AML-193 (cell line): Measurements from ENCODE around the gene CSNK1G2.
"Not testable (repeated sequence)": the region's sequence is repeated elsewhere in the genome, so short reads cannot be mapped to it uniquely, and the experiment has no call there.

Experiments
- DNase-seq, 2 experiments: peaks; one replicate each; lab custom pipeline; 2025; lab: John Stamatoyannopoulos, UW

The CSNK1G2 gene

DNA sequence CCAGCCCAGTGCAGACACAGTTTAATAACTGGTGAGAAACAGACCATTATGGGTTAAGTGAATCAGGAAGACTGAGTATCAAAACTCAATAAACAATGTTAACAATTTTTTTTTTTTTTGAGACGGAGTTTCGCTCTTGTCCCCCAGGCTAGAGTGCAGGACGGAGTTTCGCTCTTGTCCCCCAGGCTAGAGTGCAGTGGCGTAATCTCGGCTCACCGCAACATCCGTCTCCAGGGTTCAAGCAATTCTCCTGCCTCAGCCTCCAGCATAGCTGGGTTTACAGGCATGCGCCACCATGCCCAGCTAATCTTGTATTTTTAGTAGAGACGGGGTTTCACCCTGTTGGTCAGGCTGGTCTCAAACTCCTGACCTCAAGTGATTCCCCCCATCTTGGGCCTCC is 47.5 kb downstream of the CSNK1G2 start:
- not testable (repeated sequence) for DNase-seq

DNA sequence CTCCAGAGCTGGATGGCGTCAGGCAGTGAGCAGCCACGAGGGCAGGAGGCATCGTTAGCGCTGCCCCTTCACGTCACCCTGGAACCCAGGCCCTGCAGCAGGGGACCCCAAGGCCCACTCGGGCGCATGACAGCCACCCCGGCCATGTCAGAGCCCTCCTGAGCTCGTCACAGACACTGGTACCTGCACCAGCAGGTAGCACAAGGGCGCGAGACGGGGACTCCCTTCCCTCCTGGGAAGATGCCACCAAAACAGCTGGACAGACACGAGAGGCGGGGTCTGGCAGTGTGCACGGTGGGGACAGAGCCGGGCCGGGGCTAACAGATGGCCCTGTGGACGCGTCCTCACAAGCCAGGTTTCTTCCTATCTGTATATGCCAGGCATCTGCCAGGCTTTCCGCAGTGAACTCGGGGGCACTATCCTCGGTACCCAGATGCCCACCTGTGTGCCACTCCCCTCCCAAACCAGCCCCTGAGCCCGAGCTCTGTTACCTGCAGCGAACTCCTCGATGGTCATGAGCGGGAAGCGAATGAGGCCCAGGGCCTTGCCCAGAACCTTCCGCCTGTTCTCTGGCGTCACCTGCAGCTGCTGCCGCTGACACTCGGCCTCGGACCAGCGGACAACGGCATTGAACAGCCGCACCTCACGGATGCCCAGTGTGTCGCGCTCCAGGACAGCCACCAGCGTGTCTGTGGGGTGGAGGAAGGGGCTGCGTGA is 48.7 kb downstream of the CSNK1G2 start:
- DNase-seq, result no peak

DNA sequence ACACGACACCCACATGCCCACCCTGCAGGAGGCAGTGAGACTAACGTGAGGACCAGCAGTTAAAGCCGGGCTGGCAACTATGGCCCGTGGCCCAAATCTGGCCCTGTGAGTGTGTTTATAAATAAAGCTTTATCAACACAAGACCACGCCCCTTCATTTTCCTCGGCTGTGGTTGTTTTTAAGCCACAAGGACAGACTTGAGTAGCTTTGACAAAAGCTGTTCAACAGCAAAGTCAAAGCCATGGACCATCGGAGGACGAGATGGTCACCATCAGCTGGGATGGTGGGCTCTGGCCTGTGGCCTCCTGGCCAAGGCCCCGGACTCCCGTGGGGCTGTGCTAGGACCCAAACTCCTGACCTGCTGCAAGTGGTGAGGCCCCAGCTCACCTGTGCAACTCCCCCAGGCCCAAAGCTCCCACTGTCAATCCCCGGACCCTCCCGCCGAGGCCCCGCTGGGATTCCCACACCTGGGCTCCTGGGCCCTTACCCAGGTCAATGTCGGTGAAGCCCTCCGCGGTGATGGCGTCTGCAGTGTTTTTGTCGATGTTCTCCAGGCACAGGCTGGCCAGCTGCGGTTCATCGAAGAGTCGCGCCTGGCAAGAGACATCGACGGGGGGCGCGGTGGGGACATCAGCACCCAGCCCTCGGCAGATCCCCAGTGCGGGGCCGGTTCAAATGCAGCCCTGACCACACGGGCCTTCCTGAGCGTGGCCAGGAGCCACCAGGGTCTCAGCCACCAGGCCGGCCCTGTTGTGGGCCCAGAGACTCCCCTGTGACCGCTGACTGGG is 49.5 kb downstream of the CSNK1G2 start:
- no peak for DNase-seq

DNA sequence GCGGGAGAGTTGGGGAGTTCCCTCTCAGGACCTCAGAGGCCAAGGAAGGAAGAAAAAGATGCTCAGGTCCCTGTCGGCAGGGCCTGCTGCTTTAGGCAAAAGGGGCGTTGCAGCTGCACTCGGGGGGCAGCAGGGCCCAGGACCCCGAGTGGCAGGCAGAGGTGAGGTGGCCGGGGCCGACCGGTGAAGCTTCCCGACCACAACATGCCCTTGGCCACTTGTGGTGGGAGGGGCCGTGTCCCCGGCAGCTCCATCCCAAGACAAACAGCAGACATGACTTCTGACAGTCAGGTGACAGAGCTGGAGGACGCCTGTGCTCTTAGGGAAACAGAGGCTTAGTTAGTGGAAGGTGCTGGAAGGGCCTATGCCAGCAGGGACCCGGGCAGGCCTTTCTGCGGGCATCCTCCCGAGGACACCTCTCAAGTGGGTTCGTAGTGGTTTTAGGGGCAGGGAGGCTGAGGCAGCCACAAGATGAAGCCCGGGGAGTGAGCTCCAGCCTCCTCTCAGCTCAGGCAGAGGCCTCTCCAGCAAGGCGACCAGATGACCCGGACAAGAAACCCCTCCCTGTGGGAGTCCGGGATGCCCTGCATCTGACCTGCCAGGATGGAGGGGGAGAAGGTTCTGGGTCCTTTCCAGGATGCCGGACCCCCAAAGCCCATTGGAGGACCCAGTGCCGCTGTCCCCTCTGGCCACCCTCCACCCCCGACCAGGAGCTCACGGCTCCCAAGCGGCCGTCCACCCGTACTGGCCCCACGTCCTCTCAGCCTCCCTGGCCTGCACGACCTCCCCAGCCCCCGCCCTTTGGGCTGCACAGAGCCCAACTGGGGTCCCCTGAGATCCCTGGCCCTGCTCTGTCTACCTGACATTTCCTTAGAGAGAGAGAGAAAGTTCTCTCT is 50.3 kb downstream of the CSNK1G2 start:
- no peak for DNase-seq

DNA sequence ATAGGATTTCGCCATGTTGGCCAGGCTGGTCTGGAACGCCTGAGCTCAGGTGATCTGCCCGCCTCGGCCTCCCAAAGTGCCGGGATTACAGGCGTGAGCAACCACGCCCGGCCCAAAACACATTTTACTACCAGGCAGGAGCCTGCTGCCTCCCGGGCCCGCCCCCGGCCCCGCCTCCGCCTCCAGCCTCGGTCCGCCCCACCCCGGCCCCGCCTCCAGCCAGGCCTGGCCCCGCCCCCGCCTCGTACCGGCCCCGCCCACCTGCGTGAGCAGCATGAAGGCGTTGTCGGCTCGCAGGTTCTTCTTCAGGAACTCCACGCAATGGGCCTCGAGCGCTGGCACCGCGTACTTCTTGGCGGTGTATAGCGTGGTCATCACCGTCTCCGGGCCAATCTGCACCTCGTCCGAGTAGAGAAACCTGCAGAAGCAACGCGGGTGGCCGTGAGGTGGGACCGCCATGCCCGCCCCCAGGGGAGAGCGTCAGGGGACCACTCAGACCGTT is 51.8 kb downstream of the CSNK1G2 start:
- no peak for DNase-seq

DNA sequence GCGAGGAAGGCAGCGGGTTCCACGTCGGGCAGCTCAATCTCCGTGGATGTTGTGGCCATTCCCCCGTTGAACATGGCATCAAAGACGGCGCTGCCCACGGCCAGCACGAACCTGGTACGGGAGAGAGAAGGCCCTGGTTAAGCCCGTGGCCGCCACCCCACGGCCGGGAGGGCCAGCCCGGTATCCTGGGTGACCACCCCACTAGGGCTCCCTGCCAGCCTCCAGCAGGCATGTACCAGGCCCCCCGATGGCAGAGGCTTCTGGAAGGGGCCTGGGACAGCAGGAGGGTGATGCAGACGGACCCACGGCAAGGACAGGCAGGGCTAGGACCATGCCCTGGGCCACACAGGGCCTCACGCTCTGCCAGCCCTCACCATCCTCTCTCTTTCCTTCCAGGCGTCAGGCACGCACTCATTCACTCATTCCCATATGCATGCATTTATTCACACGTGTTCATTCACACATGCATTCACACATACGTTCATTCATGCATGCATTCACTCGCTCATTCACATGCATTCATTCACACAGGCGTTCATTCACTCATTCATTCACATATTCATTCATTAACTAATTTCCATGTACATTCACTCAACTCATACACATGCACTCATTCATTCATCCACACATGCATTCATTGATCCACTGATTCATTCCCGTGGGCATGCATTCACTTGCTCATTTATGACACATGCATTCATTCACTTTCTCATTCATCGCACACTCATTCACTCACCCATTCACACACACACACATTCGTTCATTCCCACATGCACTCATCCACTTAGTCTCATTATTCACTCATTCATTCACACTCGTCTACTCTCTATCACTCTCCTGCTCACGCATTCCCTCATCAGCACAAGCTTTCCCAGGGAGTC is 56.6 kb downstream of the CSNK1G2 start:
- DNase-seq, result no peak

DNA sequence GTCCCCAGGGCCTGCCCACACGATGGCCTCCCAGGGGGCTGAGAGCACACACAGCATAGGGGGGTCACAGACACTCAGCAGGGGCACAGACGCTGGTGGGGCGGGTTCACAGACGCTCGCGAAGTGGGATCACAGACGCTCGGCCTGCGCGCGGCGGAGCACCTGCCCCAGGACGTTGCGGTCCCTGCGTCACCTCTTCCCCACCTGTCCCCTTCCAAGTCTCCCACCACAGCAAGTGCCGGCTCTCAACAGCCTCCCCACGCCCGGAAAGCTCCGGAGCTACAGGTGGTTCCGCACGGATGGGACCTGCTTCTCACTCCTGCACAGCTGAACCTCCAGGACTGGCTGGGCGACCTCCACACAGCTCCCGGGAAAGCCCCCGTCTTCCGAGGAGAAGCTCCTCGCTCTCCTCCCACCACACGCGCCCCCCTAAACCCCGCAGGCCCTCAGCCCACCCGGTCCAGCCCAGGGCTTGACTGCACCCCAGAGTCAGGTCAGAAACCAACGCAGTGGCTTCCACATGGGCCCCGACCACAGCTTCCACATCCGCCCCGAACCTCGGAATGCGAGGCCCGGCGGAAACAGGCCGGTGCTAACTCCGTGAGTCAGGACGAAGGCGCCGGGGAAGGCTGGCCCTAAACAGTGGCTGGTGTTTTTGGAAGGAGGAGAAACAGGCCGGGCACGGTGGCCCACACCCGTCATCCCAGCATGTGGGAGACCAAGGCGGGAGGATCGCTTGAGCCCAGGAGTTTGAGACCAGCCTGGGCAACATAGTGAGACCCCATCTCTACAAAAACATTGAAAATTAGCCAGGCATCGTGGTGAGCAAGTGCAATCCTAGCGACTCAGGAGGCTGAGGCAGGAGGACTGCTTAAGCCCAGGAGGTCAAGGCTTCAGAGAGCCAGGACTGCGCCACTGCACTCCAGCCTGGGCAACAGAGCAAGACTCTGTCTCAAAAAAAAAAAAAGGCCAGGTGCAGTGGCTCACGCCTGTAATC is 58.0 kb downstream of the CSNK1G2 start:
- DNase-seq, result no peak

DNA sequence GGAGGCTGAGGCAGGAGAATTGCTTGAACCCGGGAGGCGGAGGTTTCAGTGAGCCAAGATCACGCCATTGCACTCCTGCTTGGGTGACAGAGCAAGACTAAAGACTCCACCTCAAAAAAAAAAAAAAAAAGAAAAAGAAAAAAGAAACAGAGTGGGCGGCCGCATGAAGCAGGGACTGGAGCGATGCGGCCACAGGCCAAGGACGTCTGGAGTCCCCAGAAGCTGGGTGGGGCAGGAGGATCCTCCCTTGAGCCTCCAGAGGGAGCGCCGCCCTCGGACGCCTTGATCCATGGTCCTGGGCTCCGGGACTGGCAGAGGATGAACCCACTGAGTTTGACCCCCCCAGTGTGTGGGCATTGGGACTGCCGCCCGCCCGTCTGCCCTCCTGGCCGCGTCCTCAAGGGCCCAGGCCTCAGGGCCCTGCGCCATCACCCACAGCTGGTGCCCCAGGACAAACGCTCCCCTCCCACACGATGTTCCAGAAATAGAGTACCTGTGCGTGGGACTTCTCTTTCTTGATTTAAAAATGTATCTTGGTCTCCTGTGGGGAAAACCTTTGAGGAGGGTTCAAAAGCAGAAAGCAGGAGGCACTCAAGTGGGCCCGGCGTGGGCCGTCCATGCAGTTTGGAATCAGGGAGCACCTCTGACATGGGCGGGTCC is 59.0 kb downstream of the CSNK1G2 start:
- no peak for DNase-seq

DNA sequence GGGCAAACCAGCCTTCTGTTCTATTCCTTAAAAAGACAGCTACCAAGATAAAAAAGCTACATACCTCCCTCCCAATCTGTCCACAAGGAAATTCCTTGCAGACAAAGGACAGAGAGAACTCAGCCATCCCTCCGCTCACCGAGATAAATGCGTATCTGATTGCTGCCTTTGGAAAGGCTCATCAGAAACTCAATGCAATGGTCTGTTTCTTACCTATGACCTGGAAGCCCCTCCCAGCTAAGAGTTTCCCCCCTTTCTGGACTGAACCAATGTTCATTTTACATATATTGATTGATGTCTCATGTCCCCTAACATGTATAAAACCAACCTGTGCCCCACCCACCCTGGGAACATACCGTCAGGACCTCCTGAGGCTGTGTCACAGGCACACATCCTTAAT is 62.9 kb downstream of the CSNK1G2 start:
- DNase-seq, result no peak

DNA sequence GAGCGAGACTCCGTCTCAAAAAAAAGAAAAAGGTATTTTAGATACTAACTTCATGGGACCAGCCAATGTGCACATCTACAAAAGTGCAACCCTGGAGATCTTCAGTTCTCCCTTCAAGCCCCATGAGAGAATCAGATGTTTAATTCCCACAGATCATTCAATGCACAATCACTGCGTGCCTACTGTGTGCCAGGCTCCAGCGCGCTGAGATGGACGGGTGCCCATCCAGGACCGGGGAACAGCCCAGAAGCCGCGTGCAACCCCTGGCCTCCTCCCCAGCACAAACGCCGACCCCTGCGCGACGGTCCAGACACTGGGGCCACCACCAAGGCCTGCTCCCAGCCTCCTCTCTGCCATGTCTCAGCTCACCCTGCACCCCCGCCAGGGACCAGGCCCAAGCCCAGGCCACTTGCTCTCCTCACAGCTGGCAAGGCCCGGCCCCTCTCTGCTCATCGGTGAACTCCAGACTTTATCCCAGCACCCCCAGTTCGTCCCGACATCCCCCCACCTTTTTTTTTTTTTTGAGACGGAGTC is 69.2 kb downstream of the CSNK1G2 start:
- no peak for DNase-seq

DNA sequence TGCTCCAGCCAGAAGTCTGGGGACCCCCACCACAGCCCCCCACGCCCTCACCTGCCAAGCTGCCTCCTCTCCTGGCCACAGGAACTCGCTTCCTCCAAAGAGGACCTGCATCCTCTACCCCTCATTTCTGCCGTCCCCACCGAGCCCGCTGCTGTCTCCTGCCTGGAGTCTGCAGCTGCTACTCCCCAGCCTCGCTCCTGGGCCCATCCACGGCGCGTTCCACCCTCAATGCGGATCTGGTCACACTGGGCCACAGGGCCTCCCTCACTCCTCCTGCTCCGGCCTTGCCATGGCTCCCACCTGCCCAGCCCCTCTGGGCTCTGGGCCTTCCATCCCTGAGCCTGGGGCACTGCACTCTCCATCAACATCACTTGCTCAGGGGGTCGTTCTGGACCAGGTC is 70.2 kb downstream of the CSNK1G2 start:
- no peak for DNase-seq

DNA sequence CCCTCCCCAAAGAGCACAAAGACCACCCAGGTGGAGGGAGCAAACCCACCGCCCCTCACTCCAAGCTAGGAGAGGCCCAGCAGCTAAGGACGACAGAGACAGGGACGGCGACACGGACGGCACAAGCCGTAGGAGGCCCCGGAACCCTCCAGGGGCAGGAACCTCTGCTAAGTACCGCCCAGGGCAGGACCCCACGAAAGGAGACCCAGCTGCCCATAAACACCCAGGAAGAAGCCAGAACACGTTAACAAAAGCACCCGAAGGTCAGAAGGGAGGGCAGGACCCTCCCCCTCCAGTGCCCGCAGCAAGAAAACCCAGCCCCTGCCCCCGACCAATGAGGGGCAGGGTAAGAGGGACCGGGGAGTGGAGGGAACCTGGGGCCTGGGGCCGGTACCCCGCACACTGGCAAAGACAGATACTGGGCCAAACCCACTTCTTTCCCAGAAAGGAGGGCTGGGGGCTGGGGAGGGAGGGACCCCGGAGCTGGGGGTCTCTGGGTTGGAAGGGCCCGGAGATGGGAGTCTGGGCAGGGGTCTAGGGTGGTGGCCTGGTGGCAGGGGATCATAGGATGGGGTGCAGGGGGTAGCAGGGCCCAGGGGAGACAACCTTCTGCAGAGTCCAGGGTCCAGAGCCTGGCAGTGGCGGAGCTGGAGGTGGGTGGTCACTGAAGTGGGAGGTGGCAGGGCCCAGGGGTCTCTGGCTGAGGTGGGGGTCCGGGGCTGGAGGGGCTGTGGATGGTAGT is 72.1 kb downstream of the CSNK1G2 start:
- DNase-seq, result no peak

DNA sequence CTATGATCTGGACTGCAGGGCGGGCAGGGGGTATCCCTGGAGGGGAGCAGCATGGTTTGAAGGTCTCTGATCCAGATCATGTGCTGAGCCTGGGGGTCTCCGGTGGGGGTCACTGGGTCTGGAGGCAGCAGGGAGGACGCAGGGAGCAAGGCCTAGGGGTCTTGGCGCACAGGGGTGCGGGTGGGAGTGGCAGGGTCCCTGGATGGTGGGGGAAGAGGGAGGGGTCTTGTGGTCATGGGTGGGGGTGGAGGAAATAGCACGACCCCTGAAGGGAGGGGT is 72.7 kb downstream of the CSNK1G2 start:
- no peak for DNase-seq

DNA sequence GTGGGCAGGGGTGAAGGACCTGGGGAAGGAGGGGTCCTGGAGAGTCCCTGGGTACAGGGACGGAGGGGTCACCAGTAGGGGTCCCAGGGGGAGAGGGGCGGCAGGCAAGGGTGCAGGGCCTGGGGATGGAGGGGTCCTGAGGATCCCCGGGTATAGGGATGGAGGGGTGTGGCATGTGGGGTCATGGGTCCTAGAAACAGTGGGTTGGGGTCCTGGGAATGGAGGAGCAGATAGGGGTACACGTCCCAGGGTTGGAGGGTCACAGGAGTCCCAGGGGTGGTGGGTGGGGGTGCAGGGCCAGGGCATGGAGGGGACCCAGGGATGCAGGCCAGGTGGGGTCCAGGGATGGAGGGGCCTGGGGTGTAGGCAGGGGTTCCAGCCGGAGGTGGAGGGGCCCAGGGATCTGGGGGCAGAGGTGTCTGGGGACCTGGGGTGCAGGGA is 73.2 kb downstream of the CSNK1G2 start:
- no peak for DNase-seq

DNA sequence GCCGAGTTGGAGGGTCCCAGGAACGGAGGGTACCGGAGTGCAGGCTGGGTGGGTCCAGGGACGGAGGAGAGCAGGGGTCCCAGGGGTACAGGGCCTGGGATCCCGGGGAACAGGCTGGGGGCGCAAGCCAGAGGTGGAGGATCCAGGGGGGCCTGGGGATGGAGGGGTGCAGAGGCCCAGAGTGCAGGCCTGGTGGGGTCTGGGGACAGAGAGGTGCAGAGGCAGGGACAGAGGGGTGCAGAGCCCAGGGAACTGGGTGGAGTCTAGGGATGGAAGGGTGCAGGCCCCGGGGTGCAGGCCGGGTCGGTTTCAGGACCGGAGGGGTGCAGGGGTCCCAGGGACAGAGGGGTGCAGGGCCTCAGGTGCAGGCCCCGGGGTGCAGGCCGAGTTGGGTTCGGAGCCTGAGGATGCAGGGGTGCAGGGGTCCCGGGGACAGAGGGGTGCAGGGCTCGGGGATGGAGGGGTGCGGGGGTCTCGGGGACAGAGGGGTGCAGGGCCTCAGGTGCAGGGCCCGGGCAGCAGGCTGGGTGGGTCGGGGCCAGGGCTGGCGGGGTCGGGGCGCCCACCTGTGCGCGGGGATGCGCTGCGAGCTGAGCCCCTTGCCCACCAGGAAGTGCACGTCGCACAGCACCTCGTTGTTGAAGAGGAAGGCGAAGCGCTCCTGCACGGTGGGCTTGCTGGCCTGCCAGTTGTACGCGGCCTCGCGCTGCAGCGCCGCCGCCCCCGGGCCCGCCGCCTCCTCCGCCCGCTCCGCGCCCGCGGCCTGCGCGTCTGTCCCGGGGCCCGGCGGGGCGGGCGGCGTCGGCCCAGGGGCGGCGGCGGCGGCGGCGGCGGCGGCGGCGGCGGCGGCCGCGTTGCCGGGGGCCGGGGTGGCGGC is 74.0 kb downstream of the CSNK1G2 start:
- DNase-seq, result no peak

DNA sequence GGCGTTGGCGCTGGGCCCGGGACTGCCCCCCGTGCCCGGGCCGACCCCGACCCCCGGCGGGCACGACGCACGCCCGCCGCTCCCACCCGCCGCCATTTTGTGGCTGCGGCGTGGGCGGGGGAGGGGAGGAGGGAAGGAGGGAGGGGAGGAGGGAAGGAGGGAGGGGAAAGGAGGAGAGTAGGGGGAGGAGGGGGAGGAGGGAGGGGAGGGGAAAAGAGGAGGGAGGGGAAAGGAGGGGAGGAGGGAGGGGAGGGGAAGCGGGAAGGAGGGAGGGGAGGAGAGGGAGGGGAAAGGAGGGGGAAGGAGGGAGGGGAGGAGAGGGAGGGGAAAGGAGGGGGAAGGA is 74.6 kb downstream of the CSNK1G2 start, which contains the start of gene BTBD2:
BTBD2 (minus strand) TSS at position 107 of the 343 bp plus-strand sequence; CDS start at position 96, 11 bp downstream.
- DNase-seq, result peak in 1 of 2 experiments; percentile 9

DNA sequence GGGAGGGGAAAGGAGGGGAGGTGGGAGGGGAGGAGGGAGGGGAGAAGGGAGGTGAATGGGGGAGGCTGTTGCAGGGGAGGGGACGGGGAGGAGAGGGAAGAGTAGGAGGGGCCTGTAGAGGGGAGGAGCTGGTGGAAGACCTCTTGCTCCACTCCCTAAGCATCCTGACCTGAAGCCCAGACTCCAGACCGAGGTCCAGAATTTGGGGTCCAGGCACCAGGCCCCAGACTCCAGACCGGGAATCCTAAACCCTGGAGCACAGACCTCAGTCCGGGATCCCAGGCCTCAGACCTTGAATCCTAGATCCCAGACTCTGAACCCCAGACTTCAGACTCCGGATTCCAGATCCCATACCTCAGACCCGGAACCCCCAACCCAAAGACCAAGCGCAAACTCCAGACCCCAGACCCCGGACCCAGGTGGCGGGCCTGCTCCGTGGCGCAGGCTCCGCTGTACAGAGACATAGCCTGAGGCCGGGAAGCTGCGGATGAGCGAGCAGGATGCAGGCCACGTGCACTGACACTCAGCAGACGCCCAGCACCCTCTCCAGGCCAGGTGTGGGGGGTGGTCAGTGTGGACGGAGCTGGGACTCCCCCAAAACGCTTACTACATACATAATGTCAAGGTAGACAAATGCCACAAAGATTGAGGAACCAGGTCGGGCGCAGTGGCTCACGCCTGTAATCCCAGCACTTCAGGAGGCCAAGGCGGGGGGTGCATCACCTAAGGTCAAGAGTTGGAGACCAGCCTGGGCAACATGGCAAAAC is 75.3 kb downstream of the CSNK1G2 start:
- DNase-seq, result peak; percentile 22 to 45
